Lower leg skin (tissue), 3 donors: ENCODE measurements around the gene CLCN1.

Experiments used
- CTCF ChIP-seq, 3 donors: fragments of 450-650 bp; IDR thresholded peaks; one replicate each; pipeline ENCODE4 v1.5.1; 2016; ENCODE audit warnings: antibody characterized with exemption in 3 of 3, mild to moderate bottlenecking in 3 of 3, moderate library complexity in 2 of 3
- POLR2A ChIP-seq, 2 donors: fragments of 450-650 bp; IDR thresholded peaks; one replicate each; pipeline ENCODE4 v1.6.1; 2016 to 2017; ENCODE audit warnings: antibody characterized with exemption in 2 of 2, mild to moderate bottlenecking in 1 of 2, moderate library complexity in 1 of 2

- no peak for TF ChIP-seq CTCF (IDR thresholded peaks at IDR 0.05)
- TF ChIP-seq POLR2A (IDR thresholded peaks at IDR 0.05), result no peak
Observed at GRCh38 chr7:143296686-143297085, 19.2 kb upstream of the CLCN1 start.
